Right atrium auricular region (tissue), 2 donors: ENCODE results near the gene ADCK1. TPM values are rescaled to one million over a fixed set of nuclear protein-coding genes. Genes with fewer than 3 reads are reported as not detected.

Experiments
- DNase-seq: peaks from one replicate; pipeline ENCODE4 v3.0.0-alpha.2; 2019; ENCODE audit warnings: low spot score
- H3K27ac ChIP-seq, 2 donors: fragments of 200-600 bp; sonication (generic); 1 replicate in 1 of 2; 2 replicates in 1 of 2; pipeline ENCODE4 v1.5.1; 2016 to 2019
- H3K27me3 ChIP-seq, 2 donors: fragments of 200-600 bp; sonication (generic); one replicate each; pipeline versions ENCODE4 v1.5.1 to v1.6.0; 2017 to 2019
- H3K36me3 ChIP-seq: fragments of 200-600 bp; sonication (generic); one replicate; pipeline ENCODE4 v1.5.1; 2016
- H3K4me1 ChIP-seq, 2 donors: fragments of 200-600 bp; sonication (generic); one replicate each; pipeline versions ENCODE4 v1.5.1 to v1.6.0; 2017 to 2019
- H3K4me3 ChIP-seq, 2 donors: fragments of 200-600 bp; sonication (generic); 1 replicate in 1 of 2; 2 replicates in 1 of 2; pipeline ENCODE4 v1.5.1; 2017 to 2019; ENCODE audit warnings: mild to moderate bottlenecking in 1 of 2, moderate library complexity in 1 of 2
- H3K9me3 ChIP-seq, 2 donors: fragments of 200-600 bp; sonication (generic); one replicate each; pipeline ENCODE4 v1.5.1; 2019
- total RNA-seq, 2 donors: library from RNA; depleted of rRNA; stranded (reverse); fragments of >200 nt; gene quantifications; one replicate each; pipeline ENCODE4 v1.1.0, GENCODE V29; 2016
- TF ChIP-seq, protein P1 (sequence below), 2 donors: fragments of 200-600 bp; sonication (generic); IDR thresholded peaks; one replicate each; pipeline ENCODE4 v1.5.1; 2019; ENCODE audit warnings: antibody characterized with exemption in 2 of 2

The ADCK1 gene, protein sequence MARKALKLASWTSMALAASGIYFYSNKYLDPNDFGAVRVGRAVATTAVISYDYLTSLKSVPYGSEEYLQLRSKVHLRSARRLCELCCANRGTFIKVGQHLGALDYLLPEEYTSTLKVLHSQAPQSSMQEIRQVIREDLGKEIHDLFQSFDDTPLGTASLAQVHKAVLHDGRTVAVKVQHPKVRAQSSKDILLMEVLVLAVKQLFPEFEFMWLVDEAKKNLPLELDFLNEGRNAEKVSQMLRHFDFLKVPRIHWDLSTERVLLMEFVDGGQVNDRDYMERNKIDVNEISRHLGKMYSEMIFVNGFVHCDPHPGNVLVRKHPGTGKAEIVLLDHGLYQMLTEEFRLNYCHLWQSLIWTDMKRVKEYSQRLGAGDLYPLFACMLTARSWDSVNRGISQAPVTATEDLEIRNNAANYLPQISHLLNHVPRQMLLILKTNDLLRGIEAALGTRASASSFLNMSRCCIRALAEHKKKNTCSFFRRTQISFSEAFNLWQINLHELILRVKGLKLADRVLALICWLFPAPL
- 1 to 10 TPM; 5.5 to 8.3 TPM for total RNA-seq

GRCh38 chr14:77799863-77800730, at the start of gene ADCK1:
Gene ADCK1, plus strand, starts transcription at chr14:77800109. Its CDS starts 18,870 bp downstream, at chr14:77818979.
- DNase-seq = peak; percentile 96
- H3K4me1 ChIP-seq = peaks cover 0 to 11% of the 10 kb centered on the region in 2 donors
- H3K36me3 ChIP-seq = no peaks in the 10 kb centered on the region
- peak within 1 kb of the TSS; percentile 72 to 87 for H3K4me3 ChIP-seq
- no peaks in the 10 kb centered on the region for H3K9me3 ChIP-seq
- TF ChIP-seq, protein P1, sequence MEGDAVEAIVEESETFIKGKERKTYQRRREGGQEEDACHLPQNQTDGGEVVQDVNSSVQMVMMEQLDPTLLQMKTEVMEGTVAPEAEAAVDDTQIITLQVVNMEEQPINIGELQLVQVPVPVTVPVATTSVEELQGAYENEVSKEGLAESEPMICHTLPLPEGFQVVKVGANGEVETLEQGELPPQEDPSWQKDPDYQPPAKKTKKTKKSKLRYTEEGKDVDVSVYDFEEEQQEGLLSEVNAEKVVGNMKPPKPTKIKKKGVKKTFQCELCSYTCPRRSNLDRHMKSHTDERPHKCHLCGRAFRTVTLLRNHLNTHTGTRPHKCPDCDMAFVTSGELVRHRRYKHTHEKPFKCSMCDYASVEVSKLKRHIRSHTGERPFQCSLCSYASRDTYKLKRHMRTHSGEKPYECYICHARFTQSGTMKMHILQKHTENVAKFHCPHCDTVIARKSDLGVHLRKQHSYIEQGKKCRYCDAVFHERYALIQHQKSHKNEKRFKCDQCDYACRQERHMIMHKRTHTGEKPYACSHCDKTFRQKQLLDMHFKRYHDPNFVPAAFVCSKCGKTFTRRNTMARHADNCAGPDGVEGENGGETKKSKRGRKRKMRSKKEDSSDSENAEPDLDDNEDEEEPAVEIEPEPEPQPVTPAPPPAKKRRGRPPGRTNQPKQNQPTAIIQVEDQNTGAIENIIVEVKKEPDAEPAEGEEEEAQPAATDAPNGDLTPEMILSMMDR (IDR thresholded peaks at IDR 0.05) = peak in 1 of 2 donors; percentile 40
- H3K27me3 ChIP-seq = no peaks in the 10 kb centered on the region
- peak within 1 kb of the TSS; percentile 92 to 94 for H3K27ac ChIP-seq

- peaks cover 61% of the 10 kb centered on the region for H3K36me3 ChIP-seq
- no peak overlapping the region for H3K4me3 ChIP-seq
- TF ChIP-seq, protein P1 (IDR thresholded peaks at IDR 0.05) = no peak
- no peaks in the 10 kb centered on the region for H3K27me3 ChIP-seq
- no peaks in the 10 kb centered on the region for H3K9me3 ChIP-seq
- DNase-seq = no peak
- H3K27ac ChIP-seq = no peak overlapping the region
- peaks cover 0 to 27% of the 10 kb centered on the region in 2 donors for H3K4me1 ChIP-seq
These were observed 47.6 kb upstream of the ADCK1 start for GRCh38 chr14:77752266-77752665.

- Histone ChIP-seq H3K9me3 (no peaks in the 10 kb centered on the region), H3K27me3 (no peaks in the 10 kb centered on the region), H3K4me1 (peaks cover 0 to 31% of the 10 kb centered on the region in 2 donors), H3K36me3 (peaks cover 57% of the 10 kb centered on the region), H3K27ac (no peak overlapping the region), H3K4me3 (no peak overlapping the region)
- DNase-seq = no peak
- TF ChIP-seq, protein P1 (IDR thresholded peaks at IDR 0.05) = no peak
These were observed 47.0 kb upstream of the ADCK1 start for GRCh38 chr14:77752799-77753516.

- Histone ChIP-seq H3K27me3 (no peaks in the 10 kb centered on the region), H3K4me1 (peaks cover 0 to 44% of the 10 kb centered on the region in 2 donors), H3K36me3 (peaks cover 5% of the 10 kb centered on the region), H3K4me3 (peak within 1 kb of the TSS; percentile 81 to 92), H3K9me3 (no peaks in the 10 kb centered on the region), H3K27ac (peak within 1 kb of the TSS; percentile 92 to 97)
- DNase-seq = peak; percentile 97
- TF ChIP-seq, protein P1 (IDR thresholded peaks at IDR 0.05) = no peak
These were observed 39.3 kb upstream of the ADCK1 start, which contains the start of gene SNW1 for GRCh38 chr14:77760381-77761204. Gene SNW1, minus strand, starts transcription at chr14:77761156. Its CDS starts 29 bp downstream, at chr14:77761127.
